Prostate gland (tissue), 2 donors: ENCODE measurements around the gene LAGE3. TPM values are rescaled to one million over a fixed set of nuclear protein-coding genes. Genes with fewer than 3 reads are reported as not detected.
A peak's percentile ranks its signal among the peaks of the same experiment; 100 is the strongest.

ENCODE experiments used
- DNase-seq: peaks from one replicate; pipeline ENCODE4 v3.0.0-alpha.2; 2019; ENCODE audit warnings: low spot score
- H3K27ac ChIP-seq, 2 donors: fragments of 200-600 bp; sonication (generic); 2 replicates each; pipeline ENCODE4 v1.5.1; 2017 to 2019
- H3K27me3 ChIP-seq: fragments of 200-600 bp; sonication (generic); replicated peaks from 2 replicates; pipeline ENCODE4 v1.5.1; 2019; ENCODE audit not compliant: insufficient read depth
- H3K36me3 ChIP-seq, 2 donors: fragments of 200-600 bp; sonication (generic); 1 replicate in 1 of 2; 2 replicates in 1 of 2; pipeline versions ENCODE4 v1.5.1 to v1.8.1; 2017 to 2019
- H3K4me1 ChIP-seq: fragments of 200-600 bp; sonication (generic); replicated peaks from 2 replicates; pipeline ENCODE4 v1.5.1; 2019
- H3K4me3 ChIP-seq, 2 donors: fragments of 200-600 bp; sonication (generic); 2 replicates each; pipeline ENCODE4 v1.5.1; 2017 to 2019
- H3K9me3 ChIP-seq: fragments of 200-600 bp; sonication (generic); 2 replicates; pipeline ENCODE4 v1.5.1; 2017
- CTCF ChIP-seq, 4 experiments: fragments of 200-600 bp in 2 of 4; fragments of 450-650 bp in 2 of 4; sonication (generic) in 2 of 4; IDR thresholded peaks; 1 replicate in 3 of 4; 2 replicates in 1 of 4; pipeline ENCODE4 v1.5.1; 2016 to 2019; ENCODE audit warnings: antibody characterized with exemption in 4 of 4, mild to moderate bottlenecking in 2 of 4, moderate library complexity in 2 of 4
- POLR2A ChIP-seq: fragments of 450-650 bp; IDR thresholded peaks from one replicate; pipeline ENCODE4 v1.6.1; 2016; ENCODE audit warnings: antibody characterized with exemption, mild to moderate bottlenecking
- POLR2AphosphoS5 ChIP-seq: sonication (generic); formaldehyde crosslinking; IDR thresholded peaks from one replicate; pipeline ENCODE4 v1.6.1; 2017; ENCODE audit warnings: antibody characterized with exemption
- WGBS: methylation state at CpG from one replicate; pipeline ENCODE4 v1.1.5; 2018; 5-methylcytosine and 5-hydroxymethylcytosine counted together
- intact Hi-C: fragments of 100-400 bp; cut with DNase I; formaldehyde crosslinking; loops from one replicate; pipeline ENCODE4 v1.14.2; 2022
- total RNA-seq, 2 donors: library from RNA; depleted of rRNA; stranded (reverse); fragments of >200 nt; gene quantifications; one replicate each; pipeline ENCODE4 v1.1.0, GENCODE V29; 2016

Gene LAGE3
- total RNA-seq, 2 donors from 2014 or later = 39.1 to 44.2 TPM

GRCh38 chrX:154462396-154462795 is 16.7 kb downstream of the LAGE3 start:
- Histone ChIP-seq H3K36me3 (no peaks in the 10 kb centered on the region), H3K9me3 (no peaks in the 10 kb centered on the region), H3K27me3 (no peaks in the 10 kb centered on the region), H3K4me3 (no peak overlapping the region), H3K4me1 (peaks cover 3% of the 10 kb centered on the region), H3K27ac (no peak overlapping the region)
- intact Hi-C loops = no loop called here
- WGBS = 54% methylated on average over 2 of the region's 8 CpGs
- DNase-seq = no peak
- TF ChIP-seq POLR2AphosphoS5 (no peak), POLR2A (no peak)

GRCh38 chrX:154460326-154460725 is 18.8 kb downstream of the LAGE3 start:
- H3K4me3 ChIP-seq = no peak overlapping the region
- intact Hi-C loops = no loop called here
- 70% methylated on average over 4 of the region's 26 CpGs for WGBS
- H3K9me3 ChIP-seq = no peaks in the 10 kb centered on the region
- H3K36me3 ChIP-seq = no peaks in the 10 kb centered on the region
- H3K27ac ChIP-seq = no peak overlapping the region
- no peaks in the 10 kb centered on the region for H3K27me3 ChIP-seq
- no peak for TF ChIP-seq POLR2A
- TF ChIP-seq CTCF (IDR thresholded peaks at IDR 0.05) = peak in 2 of 4 experiments; percentile 17 to 28
- no peak for TF ChIP-seq POLR2AphosphoS5
- H3K4me1 ChIP-seq = peaks cover 3% of the 10 kb centered on the region
- no peak for DNase-seq

- WGBS = 47% methylated on average over 3 of the region's 14 CpGs
Observed at GRCh38 chrX:154459832-154460231, 19.2 kb downstream of the LAGE3 start.

GRCh38 chrX:154458954-154459778 is 19.9 kb downstream of the LAGE3 start:
- Histone ChIP-seq H3K4me1 (peaks cover 3% of the 10 kb centered on the region), H3K4me3 (peak overlapping the region; percentile 52 to 53), H3K9me3 (no peaks in the 10 kb centered on the region), H3K27me3 (no peaks in the 10 kb centered on the region), H3K27ac (peak overlapping the region; percentile 73 to 77), H3K36me3 (no peaks in the 10 kb centered on the region)
- peak; percentile 30 for DNase-seq
- TF ChIP-seq POLR2AphosphoS5 = no peak
- TF ChIP-seq POLR2A = peak; percentile 25
- TF ChIP-seq CTCF (IDR thresholded peaks at IDR 0.05) = no peak
- intact Hi-C loops = no loop called here
- 10% methylated on average over 10 of the region's 15 CpGs for WGBS

More at GRCh38 chrX:154459832-154460231, 19.2 kb downstream of the LAGE3 start:
- DNase-seq = no peak
- no peak for TF ChIP-seq POLR2AphosphoS5
- no peak for TF ChIP-seq POLR2A
- no peak for TF ChIP-seq CTCF (IDR thresholded peaks at IDR 0.05)
- Histone ChIP-seq H3K27ac (no peak overlapping the region), H3K9me3 (no peaks in the 10 kb centered on the region), H3K4me3 (peak overlapping the region in 1 of 2 donors; percentile 53), H3K27me3 (no peaks in the 10 kb centered on the region), H3K36me3 (no peaks in the 10 kb centered on the region), H3K4me1 (peaks cover 3% of the 10 kb centered on the region)
- intact Hi-C loops = no loop called here

- Histone ChIP-seq H3K4me3 (peak within 1 kb of the TSS; percentile 52 to 53), H3K9me3 (no peaks in the 10 kb centered on the region), H3K27me3 (no peaks in the 10 kb centered on the region), H3K27ac (peak within 1 kb of the TSS; percentile 73 to 77), H3K36me3 (no peaks in the 10 kb centered on the region), H3K4me1 (peaks cover 3% of the 10 kb centered on the region)
- intact Hi-C loops = no loop called here
- WGBS = 0% methylated on average over 4 of the region's 88 CpGs
- TF ChIP-seq POLR2A (peak; percentile 15), POLR2AphosphoS5 (no peak), CTCF (IDR thresholded peaks at IDR 0.05) (no peak)
- DNase-seq = no peak
Observed at GRCh38 chrX:154458116-154458953, 20.7 kb downstream of the LAGE3 start, which contains the start of gene PLXNA3. Gene PLXNA3 (plus strand): TSS chrX:154458281. CDS start chrX:154460184, 1,903 bp downstream.
